Dermis blood vessel endothelial cell (primary cell): ENCODE measurements around the gene E2F6. TPM values are rescaled to one million over a fixed set of nuclear protein-coding genes. Genes with fewer than 3 reads are reported as not detected.
A peak's percentile ranks its signal among the peaks of the same experiment; 100 is the strongest.

Experiments
- DNase-seq: peaks from one replicate; pipeline ENCODE4 v3.0.0; 2010
- total RNA-seq: library from RNA; depleted of rRNA; stranded (reverse); fragments of >200 nt; gene quantifications from 2 replicates; pipeline ENCODE4 v1.2.3, GENCODE V29; 2014

Gene E2F6
- total RNA-seq, 1 donor from 2014 or later = 14.8 TPM

DNA sequence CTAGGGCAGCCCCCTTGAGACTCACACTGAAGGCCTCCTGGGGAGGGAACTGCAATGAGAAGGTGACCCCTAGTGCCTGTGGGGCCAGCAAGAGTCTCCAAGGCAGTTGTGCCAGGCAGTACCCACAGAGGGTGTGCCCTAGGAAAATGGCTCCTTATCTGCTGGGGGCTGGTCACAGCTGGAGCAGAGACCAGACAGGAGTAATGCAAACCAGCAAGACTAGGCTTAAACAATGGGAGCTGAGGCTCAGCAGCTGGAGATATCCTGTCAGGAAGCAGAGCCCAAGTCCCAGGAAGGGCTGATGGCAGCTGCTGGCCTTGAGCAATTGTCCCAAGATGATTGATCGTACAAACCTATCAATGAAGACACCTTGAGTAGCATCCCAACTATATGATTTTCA is 26.8 kb upstream of the E2F6 start:
- no peak for DNase-seq

GRCh38 chr2:11492244-11492643 is 26.3 kb upstream of the E2F6 start:
- DNase-seq = no peak

DNA sequence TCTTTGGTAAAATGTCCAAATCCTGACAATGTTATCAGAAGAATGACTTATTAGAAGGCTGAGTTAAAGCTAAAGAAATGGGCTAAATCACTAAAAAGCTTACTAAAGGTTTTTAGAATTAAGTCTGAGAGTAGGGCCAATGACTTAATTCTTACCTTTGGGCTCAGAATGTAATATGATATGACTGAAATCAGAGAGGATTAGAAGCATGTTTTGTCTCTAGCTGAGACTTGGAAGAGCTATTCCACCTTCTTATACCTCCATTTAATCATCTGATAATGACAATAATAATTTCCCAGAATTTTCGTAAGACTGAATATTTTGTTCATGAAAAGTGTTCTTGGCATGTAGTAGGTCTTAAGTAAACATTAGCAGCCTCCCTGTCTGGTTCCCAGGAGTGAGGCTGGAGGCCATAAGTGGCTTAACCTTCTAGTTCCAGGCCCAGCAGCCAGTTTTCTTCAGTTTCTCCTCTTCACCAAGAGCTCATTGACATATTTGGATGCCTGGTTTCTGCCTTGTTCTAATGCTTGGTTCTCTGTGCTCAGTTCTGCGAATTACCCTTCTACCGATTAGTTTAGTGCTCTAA is 25.5 kb upstream of the E2F6 start:
- no peak for DNase-seq

- no peak for DNase-seq
Measured at GRCh38 chr2:11490194-11490593, 24.2 kb upstream of the E2F6 start.

- no peak for DNase-seq
Measured at GRCh38 chr2:11488809-11489208, 22.8 kb upstream of the E2F6 start.

DNA sequence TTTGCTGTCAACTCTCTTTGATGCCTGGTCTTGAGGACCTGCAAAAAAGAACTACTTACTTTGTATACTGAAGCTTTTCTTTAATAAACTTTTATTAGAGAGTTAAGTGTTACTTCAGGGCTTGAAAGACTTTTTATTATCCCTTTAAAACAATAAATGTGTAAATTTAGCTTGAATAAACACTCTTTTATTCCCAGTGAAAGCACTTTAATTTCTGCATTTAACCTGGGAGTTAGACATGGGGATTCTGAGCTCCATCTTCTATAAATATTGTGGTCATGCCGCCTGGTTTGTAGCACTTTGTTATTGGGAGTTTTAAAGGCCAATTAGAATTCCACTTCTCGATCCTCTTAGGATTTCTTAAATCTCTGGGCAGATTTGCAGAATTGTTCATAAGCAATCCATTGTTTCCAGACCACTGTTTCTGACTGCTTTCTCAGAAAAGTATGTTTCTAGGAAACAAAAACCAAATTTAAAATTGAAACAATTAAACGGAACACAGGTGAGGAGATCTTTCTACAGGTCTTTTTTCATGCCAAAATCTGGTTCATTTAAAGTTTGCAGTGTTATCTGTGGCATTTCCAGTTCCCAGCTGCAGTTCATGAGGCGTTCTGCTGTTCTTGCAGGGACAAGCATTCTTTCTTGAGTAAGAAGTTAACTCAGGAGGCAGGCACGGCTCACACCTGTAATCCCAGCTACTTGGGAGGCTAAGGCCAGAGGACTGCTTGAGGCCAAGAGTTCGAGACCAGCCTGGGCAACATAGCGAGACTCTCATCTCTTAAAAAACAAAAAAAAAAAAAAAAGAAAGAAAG is 18.1 kb upstream of the E2F6 start:
- DNase-seq = no peak

GRCh38 chr2:11482473-11483035 is 16.6 kb upstream of the E2F6 start:
- DNase-seq = no peak

DNA sequence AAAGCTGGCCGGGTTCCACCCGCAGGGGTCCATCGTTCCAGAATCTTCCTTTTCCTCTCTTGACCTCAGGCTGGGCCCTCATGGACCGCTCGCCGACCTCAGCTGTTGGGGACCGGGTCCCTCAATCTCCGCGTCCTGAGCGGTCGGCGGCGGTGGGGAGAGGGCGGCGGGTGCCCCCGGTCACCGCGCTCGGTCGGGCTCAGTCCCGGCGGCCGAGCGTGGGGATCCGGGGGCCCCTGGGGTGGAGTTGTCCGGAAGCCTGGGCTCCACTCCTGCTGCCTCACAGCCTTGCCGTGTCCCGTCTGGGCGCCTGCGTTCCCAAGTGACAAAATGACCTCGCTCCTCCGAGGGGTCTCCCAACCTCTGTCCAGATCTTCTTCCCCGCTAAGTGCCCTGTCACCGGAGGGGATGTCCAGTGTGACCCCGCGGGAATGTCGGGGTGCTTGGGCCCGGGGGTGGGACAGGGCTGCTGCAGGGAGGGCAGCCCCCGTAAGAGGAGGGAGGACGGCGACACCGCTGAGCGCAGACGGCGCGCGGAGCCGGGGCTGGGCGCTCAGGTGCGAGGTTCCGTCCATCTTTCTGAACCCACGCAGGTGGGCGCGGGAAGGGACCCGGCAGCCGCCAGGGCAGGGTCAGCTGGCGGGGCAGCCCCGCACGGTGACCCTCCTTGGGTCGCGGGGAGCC is 16.0 kb upstream of the E2F6 start:
- DNase-seq = no peak

DNA sequence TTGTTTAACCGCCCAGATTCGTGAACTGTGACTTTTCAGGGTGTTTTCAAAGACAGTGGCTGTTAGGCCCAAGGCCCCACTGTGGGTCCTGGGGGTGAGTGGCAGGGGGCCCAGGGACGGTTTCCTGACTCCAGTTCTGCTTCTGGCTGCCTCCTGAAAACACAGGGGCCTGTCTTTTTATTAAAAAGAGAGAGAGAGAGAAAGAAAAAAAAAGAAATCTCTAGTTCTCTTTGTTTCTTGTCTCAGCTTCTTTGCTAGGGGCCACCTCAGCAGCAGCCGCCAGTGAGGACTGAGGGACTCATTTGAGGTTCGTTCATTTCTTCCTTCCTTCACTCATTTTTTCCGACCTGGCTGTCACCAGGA is 15.4 kb upstream of the E2F6 start:
- no peak for DNase-seq

GRCh38 chr2:11480859-11481258 is 14.9 kb upstream of the E2F6 start:
- no peak for DNase-seq

GRCh38 chr2:11480406-11480805 is 14.4 kb upstream of the E2F6 start:
- DNase-seq = no peak

DNA sequence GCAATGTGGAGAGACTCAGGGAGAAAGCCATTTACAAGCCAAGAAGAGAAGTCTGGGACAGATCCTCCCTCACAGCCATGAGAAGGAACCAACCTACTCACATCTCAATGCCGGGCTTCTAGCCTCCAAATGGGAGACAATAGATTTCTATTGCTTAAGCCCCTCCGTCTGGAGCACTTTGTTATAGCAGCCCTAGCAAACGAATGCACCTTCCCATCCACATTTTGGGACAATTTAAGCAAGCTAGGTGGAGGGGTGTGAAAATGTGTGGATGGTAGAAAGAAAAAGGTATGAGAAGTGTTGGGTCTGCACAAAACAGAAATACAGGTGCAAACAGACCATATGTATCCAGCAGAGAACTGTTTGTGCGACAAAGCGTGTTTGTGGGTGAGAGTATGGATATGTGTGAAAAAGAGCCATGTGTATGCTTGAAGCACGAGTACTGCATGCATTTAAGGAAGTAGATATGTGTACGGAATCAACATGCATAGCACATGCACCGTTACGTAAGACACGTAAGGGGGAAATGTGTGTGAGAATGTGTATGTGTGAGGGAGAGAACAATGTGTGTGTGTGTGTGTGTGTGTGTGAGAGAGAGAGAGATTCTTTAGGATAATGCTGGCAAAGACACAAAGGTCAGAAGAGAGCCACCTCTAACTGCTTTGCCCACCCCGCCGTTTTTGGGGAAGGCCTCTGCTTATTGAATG is 13.1 kb upstream of the E2F6 start:
- DNase-seq = no peak

DNA sequence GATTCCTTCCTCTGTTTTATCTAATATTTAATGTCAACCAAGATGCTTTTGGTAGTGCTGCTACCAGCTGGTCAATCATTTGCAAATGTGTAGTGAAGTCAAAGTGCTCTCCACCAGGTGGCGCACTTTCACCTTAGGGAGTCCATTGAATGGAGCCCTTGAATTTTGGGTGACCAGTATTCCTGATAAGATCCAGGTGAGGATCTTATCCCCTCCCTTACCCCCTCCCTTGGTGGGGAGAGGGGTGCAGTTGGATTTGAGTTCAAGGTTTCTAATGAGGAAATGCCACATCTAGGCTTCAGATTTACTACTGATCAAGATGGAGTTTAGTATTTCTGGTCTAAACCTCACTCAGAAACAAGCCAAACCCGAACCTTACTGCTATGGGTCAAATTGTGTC is 12.0 kb upstream of the E2F6 start:
- DNase-seq = peak; percentile 93

- DNase-seq = no peak
Measured at GRCh38 chr2:11473659-11474433, 7.9 kb upstream of the E2F6 start.

DNA sequence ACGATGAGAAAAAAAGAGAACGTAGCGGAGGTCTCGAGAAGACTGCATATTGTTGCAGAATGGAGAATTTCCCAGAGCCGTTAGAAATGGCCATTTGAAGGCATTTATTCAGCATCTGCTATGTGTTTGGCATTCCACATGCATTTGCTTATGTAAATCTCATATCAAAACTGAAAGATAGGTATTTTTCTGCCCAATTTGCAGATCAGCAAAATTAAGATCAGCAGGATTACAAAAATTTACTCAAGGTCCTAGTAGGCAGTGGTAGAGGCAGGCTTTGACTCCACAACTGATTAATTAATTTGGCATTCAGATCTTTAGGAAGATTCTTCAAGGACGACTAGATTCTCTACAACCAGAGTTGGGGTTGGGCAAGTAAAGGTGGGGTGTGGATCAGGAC is 1.8 kb upstream of the E2F6 start:
- DNase-seq = no peak

GRCh38 chr2:11467129-11467649 is 1.2 kb upstream of the E2F6 start:
- DNase-seq = no peak

- DNase-seq = peak; percentile 42
Measured at GRCh38 chr2:11466307-11467128, 557 bp upstream of the E2F6 start.

DNA sequence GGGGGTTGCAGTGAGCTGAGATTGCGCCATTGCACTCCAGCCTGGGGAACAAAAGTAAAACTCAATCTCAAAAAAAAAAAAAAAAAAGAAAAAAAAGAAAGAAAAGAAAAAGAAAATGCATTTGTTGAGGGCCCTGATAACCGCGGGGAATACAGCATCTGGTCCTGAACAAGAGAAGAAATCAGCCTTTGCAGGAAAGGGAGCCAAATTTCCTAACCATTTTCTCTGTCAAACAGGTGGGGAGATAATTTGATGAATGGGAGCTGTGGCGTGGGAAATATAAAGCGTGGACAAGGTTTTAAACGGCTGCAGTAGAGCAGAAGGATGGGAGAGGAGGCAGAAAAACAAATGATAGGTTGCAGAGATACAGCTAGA is 864 bp downstream of the E2F6 start:
- no peak for DNase-seq

GRCh38 chr2:11459816-11460215 is 6.1 kb downstream of the E2F6 start:
- DNase-seq = no peak

- DNase-seq = no peak
Measured at GRCh38 chr2:11458753-11459152, 7.2 kb downstream of the E2F6 start.

DNA sequence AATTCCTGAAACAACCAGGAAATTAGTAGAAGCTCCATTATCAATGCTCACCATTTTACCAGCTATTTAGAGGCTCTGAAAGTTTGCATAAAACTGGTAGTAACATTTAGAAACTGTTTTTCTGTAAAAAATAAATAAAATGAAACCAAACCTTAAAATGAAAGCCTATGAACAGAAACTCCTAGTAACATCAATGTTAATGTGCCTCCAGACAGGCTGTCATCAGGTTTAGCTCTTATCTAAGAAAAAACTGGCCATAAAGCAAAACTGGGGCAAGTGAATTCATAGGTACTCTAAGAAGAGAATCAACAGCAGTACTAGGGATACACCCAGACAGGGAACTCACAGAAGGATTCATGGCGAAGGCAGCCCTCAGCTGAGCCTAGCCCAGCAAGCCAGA is 8.0 kb downstream of the E2F6 start:
- no peak for DNase-seq
